Left cardiac atrium (tissue), 4 donors: Measurements from ENCODE around the gene CLTCL1. TPM values are rescaled to one million over a fixed set of nuclear protein-coding genes. Genes with fewer than 3 reads are reported as not detected.

Experiments used
- ATAC-seq, 2 donors: fragments of 200-7000 bp; cut with Tn5 transposase; one replicate each; pipeline ENCODE4 v1.9.1; 2020; ENCODE audit warnings: mild to moderate bottlenecking in 2 of 2, moderate library complexity in 2 of 2
- DNase-seq: peaks from one replicate; pipeline ENCODE4 v3.0.0-alpha.2; 2020
- intact Hi-C, 2 donors: fragments of 100-400 bp; cut with DNase I; formaldehyde crosslinking; loops; one replicate each; pipeline versions ENCODE4 v1.14.1 to v1.15.1; 2022 to 2023
- total RNA-seq, 2 donors: library from RNA; stranded (reverse); fragmentation: NEBNext Ultra II Directional; extraction: Animal tissue kit (Norgen Biotek cat#: 25700); gene quantifications; one replicate each; pipeline ENCODE4 v1.2.1, GENCODE V29; 2021
- donor health status: DM: no; HTN: yes; CAD: no.
- donor health status: DM: no; HTN: yes; CAD: no; lungs with severe emphysema.
- donor health status: DM: yes; HTN: yes; CAD: no.
- donor health status: Dilated cardiomyopathy.

CLTCL1 gene
- total RNA-seq, 2 donors from 2014 or later = 16.0 to 20.5 TPM

DNA sequence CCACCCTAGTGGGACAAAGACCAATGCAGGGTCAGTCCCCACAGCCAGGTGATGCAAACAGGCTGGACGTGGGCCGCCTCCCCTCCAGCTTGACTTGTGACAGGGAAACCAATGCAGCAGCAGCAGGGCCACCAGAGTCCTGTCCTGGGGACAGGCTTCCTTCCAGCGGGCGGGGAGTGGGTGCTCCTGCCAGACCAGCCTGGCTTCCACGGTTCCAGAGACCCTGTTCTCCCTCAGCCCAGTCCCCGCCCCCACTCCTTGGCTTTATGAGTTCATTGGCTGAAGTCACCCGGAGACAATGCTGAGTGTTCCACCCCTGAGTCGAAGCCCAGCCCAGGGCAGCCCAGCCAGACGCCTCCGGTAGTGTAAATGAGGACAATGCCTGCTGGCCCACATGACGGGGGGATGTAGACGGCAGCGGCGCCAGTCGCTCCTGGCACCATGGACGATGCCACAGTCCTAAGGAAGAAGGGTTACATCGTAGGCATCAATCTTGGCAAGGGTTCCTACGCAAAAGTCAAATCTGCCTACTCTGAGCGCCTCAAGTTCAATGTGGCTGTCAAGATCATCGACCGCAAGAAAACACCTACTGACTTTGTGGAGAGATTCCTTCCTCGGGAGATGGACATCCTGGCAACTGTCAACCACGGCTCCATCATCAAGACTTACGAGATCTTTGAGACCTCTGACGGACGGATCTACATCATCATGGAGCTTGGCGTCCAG lies 160.4 kb downstream of the CLTCL1 start, which contains the start of gene TSSK2:
Gene TSSK2, plus strand, starts transcription at position 350 of the 726 bp plus-strand sequence. Its CDS starts 92 bp downstream, at position 442.
- intact Hi-C loops = loop anchor here in 1 of 2 donors (10.0 kb wide), 1 partner anchor 494 kb away; no protein-coding TSS in a partner anchor
- no peak for ATAC-seq

GRCh38 chr22:19129871-19130270 lies 161.6 kb downstream of the CLTCL1 start:
- intact Hi-C loops = loop anchor here in 1 of 2 donors (10.0 kb wide), 1 partner anchor 495 kb away; no protein-coding TSS in a partner anchor
- ATAC-seq (no peak), DNase-seq (no peak)

More for the DNA sequence above, 160.4 kb downstream of the CLTCL1 start, which contains the start of gene TSSK2:
- DNase-seq = no peak

Other genes with a start within 250 kb of the CLTCL1 start
- gene DGCR2, start 169.3 kb downstream of the CLTCL1 start, total RNA-seq = 10 to 100 TPM; 30.4 to 31.4 TPM
- gene TSSK2, start 160.4 kb downstream of the CLTCL1 start, total RNA-seq = not detected
- gene ESS2, start 147.1 kb downstream of the CLTCL1 start, total RNA-seq = 10 to 100 TPM in 1 of 2 donors, 1 to 10 TPM in 1; 9.8 to 10.1 TPM
- not detected for gene GSC2, start 141.4 kb downstream of the CLTCL1 start, total RNA-seq
- 10 to 100 TPM; 39.0 to 48.2 TPM for gene SLC25A1, start 113.0 kb downstream of the CLTCL1 start, total RNA-seq
- 10 to 100 TPM; 15.3 to 22.1 TPM for gene HIRA, start 140.0 kb upstream of the CLTCL1 start, total RNA-seq
- gene MRPL40, start 140.8 kb upstream of the CLTCL1 start, total RNA-seq = 10 to 100 TPM; 30.2 to 32.2 TPM
- 10 to 100 TPM; 38.3 to 48.0 TPM for gene C22orf39, start 156.0 kb upstream of the CLTCL1 start, total RNA-seq
- gene UFD1, start 187.5 kb upstream of the CLTCL1 start, total RNA-seq = 10 to 100 TPM; 43.8 to 46.9 TPM
- 1 to 10 TPM in 1 of 2 donors, under 1 TPM in 1; 0.34 to 2.1 TPM for gene CDC45, start 188.2 kb upstream of the CLTCL1 start, total RNA-seq
- 10 to 100 TPM; 23.3 to 42.1 TPM for gene CLDN5, start 232.7 kb upstream of the CLTCL1 start, total RNA-seq